Measurements from ENCODE around the gene PUS7. TPM values are rescaled to one million over a fixed set of nuclear protein-coding genes. Genes with fewer than 3 reads are reported as not detected.
"Not testable (repeated sequence)": the region's sequence is repeated elsewhere in the genome, so short reads cannot be mapped to it uniquely, and the experiment has no call there.

The PUS7 gene
- total RNA-seq, 1 donor, result 22.4 TPM

- Histone ChIP-seq H2AFZ (ENCODE audit: low read length) (peak overlapping the region; percentile 92), H3K27me3 (ENCODE audit: insufficient read depth, low read length) (no peaks in the 10 kb centered on the region), H3K36me3 (ENCODE audit: insufficient read depth, low read length) (peaks cover 4% of the 10 kb centered on the region), H4K20me1 (ENCODE audit: insufficient read depth, low read length) (peaks cover 4% of the 10 kb centered on the region), H3K27ac (ENCODE audit: low read depth, low read length) (peak overlapping the region; percentile 72), H3K4me2 (ENCODE audit: insufficient read depth, low read length) (peak overlapping the region; percentile 100), H3K4me3 (ENCODE audit: insufficient read depth, low read length) (peak overlapping the region; percentile 95), H3K4me1 (ENCODE audit: insufficient read depth, low read length) (peaks cover 13% of the 10 kb centered on the region), H3K79me2 (ENCODE audit: insufficient read depth, low read length) (peaks cover 39% of the 10 kb centered on the region), H3K9me3 (ENCODE audit: low read depth, low read length) (no peaks in the 10 kb centered on the region)
- peak; percentile 91 for DNase-seq (ENCODE audit: insufficient read length, low spot score, missing footprints)
- no peak for TF ChIP-seq CTCF (IDR thresholded peaks at IDR 0.05; ENCODE audit: extremely low read depth, low read depth, low read length)
Measured at GRCh38 chr7:105521027-105521716, 899 bp downstream of the PUS7 start.

- H3K9me3 ChIP-seq (ENCODE audit: low read depth, low read length); DNase-seq (ENCODE audit: insufficient read length, low spot score, missing footprints); H3K36me3 ChIP-seq (ENCODE audit: insufficient read depth, low read length); H3K27me3 ChIP-seq (ENCODE audit: insufficient read depth, low read length); H2AFZ ChIP-seq (ENCODE audit: low read length); H4K20me1 ChIP-seq (ENCODE audit: insufficient read depth, low read length): not testable (repeated sequence)
- Histone ChIP-seq H3K27ac (ENCODE audit: low read depth, low read length) (peak overlapping the region; percentile 72), H3K4me2 (ENCODE audit: insufficient read depth, low read length) (peak overlapping the region; percentile 100), H3K4me1 (ENCODE audit: insufficient read depth, low read length) (peaks cover 13% of the 10 kb centered on the region), H3K4me3 (ENCODE audit: insufficient read depth, low read length) (peak overlapping the region; percentile 95), H3K79me2 (ENCODE audit: insufficient read depth, low read length) (peaks cover 42% of the 10 kb centered on the region)
Measured at GRCh38 chr7:105520620-105521019, 1.5 kb downstream of the PUS7 start.

GRCh38 chr7:105519353-105519752, 2.7 kb downstream of the PUS7 start:
- no peak for TF ChIP-seq CTCF (IDR thresholded peaks at IDR 0.05; ENCODE audit: extremely low read depth, low read depth, low read length)
- no peak for DNase-seq (ENCODE audit: insufficient read length, low spot score, missing footprints)
- H3K36me3 ChIP-seq (ENCODE audit: insufficient read depth, low read length), result peaks cover 4% of the 10 kb centered on the region
- H4K20me1 ChIP-seq (ENCODE audit: insufficient read depth, low read length), result peaks cover 4% of the 10 kb centered on the region
- H3K4me2 ChIP-seq (ENCODE audit: insufficient read depth, low read length), result peak overlapping the region; percentile 66
- peak overlapping the region; percentile 56 for H2AFZ ChIP-seq (ENCODE audit: low read length)
- no peaks in the 10 kb centered on the region for H3K27me3 ChIP-seq (ENCODE audit: insufficient read depth, low read length)
- H3K27ac ChIP-seq (ENCODE audit: low read depth, low read length), result peak overlapping the region; percentile 22
- H3K4me1 ChIP-seq (ENCODE audit: insufficient read depth, low read length), result peaks cover 13% of the 10 kb centered on the region
- peaks cover 49% of the 10 kb centered on the region for H3K79me2 ChIP-seq (ENCODE audit: insufficient read depth, low read length)
- H3K4me3 ChIP-seq (ENCODE audit: insufficient read depth, low read length), result peak overlapping the region; percentile 33
- H3K9me3 ChIP-seq (ENCODE audit: low read depth, low read length), result no peaks in the 10 kb centered on the region

GRCh38 chr7:105515610-105516009, 6.5 kb downstream of the PUS7 start:
- not testable (repeated sequence) for DNase-seq (ENCODE audit: insufficient read length, low spot score, missing footprints); H3K27me3 ChIP-seq (ENCODE audit: insufficient read depth, low read length); H3K27ac ChIP-seq (ENCODE audit: low read depth, low read length); H3K4me1 ChIP-seq (ENCODE audit: insufficient read depth, low read length); H3K4me2 ChIP-seq (ENCODE audit: insufficient read depth, low read length); H3K36me3 ChIP-seq (ENCODE audit: insufficient read depth, low read length); H3K9me3 ChIP-seq (ENCODE audit: low read depth, low read length); H3K4me3 ChIP-seq (ENCODE audit: insufficient read depth, low read length); H2AFZ ChIP-seq (ENCODE audit: low read length); H4K20me1 ChIP-seq (ENCODE audit: insufficient read depth, low read length)
- peaks cover 68% of the 10 kb centered on the region for H3K79me2 ChIP-seq (ENCODE audit: insufficient read depth, low read length)

GRCh38 chr7:105512926-105513526, 9.0 kb downstream of the PUS7 start:
- Histone ChIP-seq H3K36me3 (ENCODE audit: insufficient read depth, low read length) (peaks cover 4% of the 10 kb centered on the region), H3K4me3 (ENCODE audit: insufficient read depth, low read length) (no peak overlapping the region), H3K4me2 (ENCODE audit: insufficient read depth, low read length) (no peak overlapping the region), H3K4me1 (ENCODE audit: insufficient read depth, low read length) (no peaks in the 10 kb centered on the region), H3K79me2 (ENCODE audit: insufficient read depth, low read length) (peaks cover 67% of the 10 kb centered on the region), H2AFZ (ENCODE audit: low read length) (no peak overlapping the region), H3K27ac (ENCODE audit: low read depth, low read length) (no peak overlapping the region), H4K20me1 (ENCODE audit: insufficient read depth, low read length) (no peaks in the 10 kb centered on the region), H3K9me3 (ENCODE audit: low read depth, low read length) (no peaks in the 10 kb centered on the region), H3K27me3 (ENCODE audit: insufficient read depth, low read length) (no peaks in the 10 kb centered on the region)
- DNase-seq (ENCODE audit: insufficient read length, low spot score, missing footprints), result peak; percentile 17
- no peak for TF ChIP-seq CTCF (IDR thresholded peaks at IDR 0.05; ENCODE audit: extremely low read depth, low read depth, low read length)
